HG02610 (cell line): ENCODE measurements around the gene SEC23A.
"Not testable (repeated sequence)": the region's sequence is repeated elsewhere in the genome, so short reads cannot be mapped to it uniquely, and the experiment has no call there.

Source experiments
- ATAC-seq: cut with Tn5 transposase; IDR thresholded peaks from one replicate; pipeline ENCODE4 v1.9.1; 2021; ENCODE audit warnings: mild to moderate bottlenecking, moderate library complexity; ENCODE audit not compliant: unreplicated experiment

SEC23A gene

GRCh38 chr14:39094515-39094914 is 8.5 kb downstream of the SEC23A start:
- ATAC-seq, result no peak

GRCh38 chr14:39091716-39092115 is 11.3 kb downstream of the SEC23A start:
- no peak for ATAC-seq

GRCh38 chr14:39090548-39091111 is 12.4 kb downstream of the SEC23A start:
- no peak for ATAC-seq

GRCh38 chr14:39087493-39087892 is 15.5 kb downstream of the SEC23A start:
- ATAC-seq, result no peak

- no peak for ATAC-seq
These were observed 17.1 kb downstream of the SEC23A start for GRCh38 chr14:39085933-39086332.

- ATAC-seq, result no peak
These were observed 19.9 kb downstream of the SEC23A start for GRCh38 chr14:39083127-39083526.

- no peak for ATAC-seq
These were observed 22.1 kb downstream of the SEC23A start for GRCh38 chr14:39080886-39081285.

GRCh38 chr14:39071096-39071495 is 31.9 kb downstream of the SEC23A start:
- ATAC-seq, result no peak

- ATAC-seq, result no peak
These were observed 33.1 kb downstream of the SEC23A start for GRCh38 chr14:39069923-39070322.

- not testable (repeated sequence) for ATAC-seq
These were observed 33.7 kb downstream of the SEC23A start for GRCh38 chr14:39069169-39069805.

GRCh38 chr14:39060818-39061437 is 42.1 kb downstream of the SEC23A start:
- peak; percentile 99 for ATAC-seq

GRCh38 chr14:39055786-39056474 is 47.1 kb downstream of the SEC23A start:
- no peak for ATAC-seq

GRCh38 chr14:39052869-39053454 is 50.1 kb downstream of the SEC23A start:
- ATAC-seq, result not testable (repeated sequence)

- peak; percentile 72 for ATAC-seq
These were observed 52.6 kb downstream of the SEC23A start for GRCh38 chr14:39050389-39050788.

- ATAC-seq, result peak; percentile 56
These were observed 57.1 kb downstream of the SEC23A start for GRCh38 chr14:39045889-39046288.

- no peak for ATAC-seq
These were observed 59.6 kb downstream of the SEC23A start for GRCh38 chr14:39043352-39043943.

- ATAC-seq, result no peak
These were observed 62.5 kb downstream of the SEC23A start for GRCh38 chr14:39040529-39040928.

GRCh38 chr14:39038542-39038941 is 64.5 kb downstream of the SEC23A start:
- peak; percentile 52 for ATAC-seq

GRCh38 chr14:39036760-39037159 is 66.3 kb downstream of the SEC23A start:
- ATAC-seq, result no peak

GRCh38 chr14:39035336-39035735 is 67.7 kb downstream of the SEC23A start:
- no peak for ATAC-seq
